K562 (cell line): Measurements from ENCODE around the gene SOX18.

ENCODE experiments used
- BRF2 ChIP-seq: IDR thresholded peaks from 3 replicates; pipeline ENCODE4 v1.6.1; 2011; ENCODE audit warnings: borderline replicate concordance, mild to moderate bottlenecking; ENCODE audit not compliant: insufficient read length, insufficient read depth
- CTCF ChIP-seq, 3 experiments: IDR thresholded peaks in 2 of 3; conservative IDR thresholded peaks in 1 of 3; 2 replicates each; pipeline ENCODE4 v1.5.1; 2011 to 2012; ENCODE audit warnings: low read length in 3 of 3, mild to moderate bottlenecking in 3 of 3, control low read depth in 2 of 3, improper control_type of control experiment in 1 of 3, inconsistent platforms in 1 of 3, low read depth in 1 of 3, mixed read lengths in 1 of 3, moderate library complexity in 1 of 3; ENCODE audit not compliant: insufficient read depth in 2 of 3
- EZH2 ChIP-seq: IDR thresholded peaks from 2 replicates; pipeline ENCODE4 v1.6.1; 2012; ENCODE audit warnings: low read depth, mild to moderate bottlenecking, inconsistent platforms, low read length, borderline replicate concordance
- HDAC6 ChIP-seq: IDR thresholded peaks from 2 replicates; pipeline ENCODE4 v1.6.1; 2012; ENCODE audit warnings: low read depth, mild to moderate bottlenecking, control low read depth, inconsistent platforms, low read length, moderate library complexity
- MYBL2 ChIP-seq, 2 experiments: fragments of 450-650 bp in 1 of 2; sonication (generic) in 1 of 2; formaldehyde crosslinking in 1 of 2; IDR thresholded peaks; 2 replicates each; pipeline versions ENCODE4 v1.6.1 to v1.8.1; 2017 to 2022; ENCODE audit warnings: borderline replicate concordance in 1 of 2, inconsistent platforms in 1 of 2, low read depth in 1 of 2, mild to moderate bottlenecking in 1 of 2, missing genetic modification reagents in 1 of 2, moderate library complexity in 1 of 2
- POLR2AphosphoS5 ChIP-seq: IDR thresholded peaks from 2 replicates; pipeline ENCODE4 v1.6.1; 2011; ENCODE audit warnings: mild to moderate bottlenecking, low read depth, low read length, moderate library complexity; ENCODE audit not compliant: control insufficient read depth, insufficient read depth
- RBM17 ChIP-seq: fragments of 200-400 bp; formaldehyde crosslinking; IDR thresholded peaks from 2 replicates; pipeline ENCODE4 v1.6.1; 2017; ENCODE audit warnings: low read depth, mild to moderate bottlenecking, low read length, borderline replicate concordance
- SP2 ChIP-seq: IDR thresholded peaks from 2 replicates; pipeline ENCODE4 v1.6.1; 2011; ENCODE audit warnings: mild to moderate bottlenecking, low read depth, low read length, moderate library complexity; ENCODE audit not compliant: poor library complexity, severe bottlenecking; ENCODE audit errors: extremely low read depth
- SRSF1 ChIP-seq: fragments of 200-400 bp; formaldehyde crosslinking; IDR thresholded peaks from 2 replicates; pipeline ENCODE4 v1.6.1; 2017; ENCODE audit warnings: mild to moderate bottlenecking, low read depth, low read length, moderate library complexity
- TEAD1 ChIP-seq, 2 experiments: fragments of 450-650 bp in 1 of 2; sonication (generic) in 1 of 2; formaldehyde crosslinking; IDR thresholded peaks; 2 replicates each; pipeline versions ENCODE4 v1.4.0 to v1.8.0; 2020 to 2022; ENCODE audit warnings: mild to moderate bottlenecking in 2 of 2, missing genetic modification reagents in 1 of 2
- TEAD2 ChIP-seq: fragments of 450-650 bp; IDR thresholded peaks from 2 replicates; pipeline ENCODE4 v1.6.1; 2016; ENCODE audit warnings: missing genetic modification characterization, control low read depth, missing compliant biosample characterization
- ZNF280B ChIP-seq: fragments of 250-450 bp; sonication (Bioruptor Pico); IDR thresholded peaks from 2 replicates; pipeline ENCODE4 v1.5.1; 2021; ENCODE audit warnings: mild to moderate bottlenecking
- TF ChIP-seq, protein P1 (sequence below): IDR thresholded peaks from 2 replicates; pipeline ENCODE4 v1.6.1; 2016; ENCODE audit warnings: missing genetic modification characterization, missing compliant biosample characterization

GRCh38 chr20:64053841-64054661 is 4.6 kb upstream of the SOX18 start:
- TF ChIP-seq POLR2AphosphoS5 (no peak), RBM17 (no peak), SP2 (no peak), TEAD2 (tag) (no peak), CTCF (IDR thresholded peaks at IDR 0.05 in 2 of 3, conservative IDR thresholded peaks at IDR 0.05 in 1 of 3; ENCODE audit: insufficient read depth in 2 of 3, low read depth in 1 of 3, low read length in 3 of 3) (peak; percentile 34 to 53 (median 45); a peak in 4 of 6 replicates), BRF2 (no peak), ZNF280B (CRISPR knock-in tag) (no peak), SRSF1 (no peak), HDAC6 (no peak), TEAD1 (CRISPR knock-in tag; IDR thresholded peaks at IDR 0.05) (no peak), EZH2 (no peak), MYBL2 (IDR thresholded peaks at IDR 0.05; ENCODE audit: low read depth) (no peak), MYBL2 (CRISPR knock-in tag; IDR thresholded peaks at IDR 0.05; ENCODE audit: borderline replicate concordance) (no peak)
- TF ChIP-seq, protein P1, sequence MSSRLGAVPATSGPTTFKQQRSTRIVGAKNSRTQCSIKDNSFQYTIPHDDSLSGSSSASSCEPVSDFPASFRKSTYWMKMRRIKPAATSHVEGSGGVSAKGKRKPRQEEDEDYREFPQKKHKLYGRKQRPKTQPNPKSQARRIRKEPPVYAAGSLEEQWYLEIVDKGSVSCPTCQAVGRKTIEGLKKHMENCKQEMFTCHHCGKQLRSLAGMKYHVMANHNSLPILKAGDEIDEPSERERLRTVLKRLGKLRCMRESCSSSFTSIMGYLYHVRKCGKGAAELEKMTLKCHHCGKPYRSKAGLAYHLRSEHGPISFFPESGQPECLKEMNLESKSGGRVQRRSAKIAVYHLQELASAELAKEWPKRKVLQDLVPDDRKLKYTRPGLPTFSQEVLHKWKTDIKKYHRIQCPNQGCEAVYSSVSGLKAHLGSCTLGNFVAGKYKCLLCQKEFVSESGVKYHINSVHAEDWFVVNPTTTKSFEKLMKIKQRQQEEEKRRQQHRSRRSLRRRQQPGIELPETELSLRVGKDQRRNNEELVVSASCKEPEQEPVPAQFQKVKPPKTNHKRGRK (tag) = no peak
